ENCODE measurements around the gene CERS3.

CERS3 gene

GRCh38 chr15:100373120-100373896, 155.4 kb downstream of the CERS3 start:
- no peak for DNase-seq

- DNase-seq = no peak
Observed at GRCh38 chr15:100372739-100373119, 156.0 kb downstream of the CERS3 start.

DNA sequence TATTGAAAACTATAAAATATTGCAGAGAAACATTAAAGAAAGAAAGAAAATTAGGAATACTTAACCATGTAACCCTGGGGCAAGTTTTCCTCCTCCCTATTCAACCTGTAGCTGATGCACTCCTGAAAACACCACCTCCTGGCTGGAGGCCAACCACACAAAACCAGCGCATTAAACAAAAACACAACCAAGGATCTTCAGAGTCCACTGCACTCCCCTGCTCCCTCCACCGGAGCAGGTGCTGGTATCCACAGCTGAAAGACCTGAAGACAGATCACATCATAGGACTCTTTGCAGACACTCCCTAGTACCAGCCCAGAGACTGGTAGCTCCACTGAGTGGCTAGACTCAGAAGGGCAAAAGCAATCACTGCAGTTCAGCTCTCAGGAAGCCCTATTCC, 173.4 kb downstream of the CERS3 start:
- no peak for DNase-seq

GRCh38 chr15:100353449-100353848, 175.3 kb downstream of the CERS3 start:
- no peak for DNase-seq

DNA sequence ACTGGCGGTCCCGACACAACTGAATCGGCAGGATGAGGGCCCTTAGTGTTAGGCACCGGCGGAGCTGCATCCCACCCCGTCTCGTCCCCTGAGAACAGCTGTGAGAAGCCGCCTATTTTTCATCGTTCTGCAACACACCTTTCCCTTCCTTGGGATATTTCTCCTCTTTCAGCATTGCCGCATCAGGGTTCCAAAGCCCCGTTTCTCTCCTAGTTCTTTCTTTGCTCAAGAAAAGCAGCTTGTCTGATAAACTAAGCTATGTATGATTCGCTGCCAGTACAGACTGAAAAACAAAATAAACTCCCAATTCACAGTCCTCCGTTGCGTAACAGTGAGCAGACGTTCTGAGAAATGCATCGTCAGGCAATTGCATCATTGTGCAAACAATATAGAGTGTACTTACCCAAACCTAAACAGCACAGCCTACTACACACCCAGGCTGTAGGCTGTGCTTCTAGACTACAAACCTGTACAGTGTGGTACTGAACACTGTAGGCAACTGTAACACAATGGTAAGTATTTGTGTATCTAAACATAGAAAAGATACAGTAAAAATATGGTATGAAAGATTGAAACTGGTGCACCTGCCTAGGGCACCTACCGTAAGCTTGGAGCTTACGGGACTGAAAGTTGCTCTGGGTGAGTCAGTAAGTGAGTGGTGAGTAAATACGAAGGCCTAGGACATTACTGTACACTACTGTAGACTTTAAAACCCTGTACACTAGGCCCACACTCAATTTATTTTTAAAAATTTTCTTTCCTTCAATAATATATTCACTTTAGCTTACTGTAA, 178.1 kb downstream of the CERS3 start:
- no peak for DNase-seq
